Measurements from ENCODE around the gene HSPBP1. TPM values are rescaled to one million over a fixed set of nuclear protein-coding genes. Genes with fewer than 3 reads are reported as not detected.

Gene HSPBP1
- total RNA-seq, 1 experiment from 2014 or later, result 63.0 TPM

- H3K9me2 ChIP-seq (ENCODE audit: insufficient read depth), result no peaks in the 10 kb centered on the region
- no peak overlapping the region for H2AFZ ChIP-seq (ENCODE audit: low read depth, low read length, poor library complexity, severe bottlenecking)
- ATAC-seq (no peak), DNase-seq (ENCODE audit: low read depth, low spot score) (no peak)
- H3K79me2 ChIP-seq (ENCODE audit: insufficient read depth, low read length), result peaks cover 20% of the 10 kb centered on the region
- no peaks in the 10 kb centered on the region for H3K27me3 ChIP-seq (ENCODE audit: insufficient read depth, low read length)
- TF ChIP-seq POLR2AphosphoS5 (IDR thresholded peaks at IDR 0.05; ENCODE audit: low read depth, low read length) (no peak), CBX3 (IDR thresholded peaks at IDR 0.05; ENCODE audit: low read depth) (no peak), EGR1 (IDR thresholded peaks at IDR 0.05; ENCODE audit: low read depth) (no peak), SIN3A (IDR thresholded peaks at IDR 0.05; ENCODE audit: low read depth) (no peak), RAD21 (IDR thresholded peaks at IDR 0.05; ENCODE audit: low read depth) (no peak), SRF (IDR thresholded peaks at IDR 0.05; ENCODE audit: low read depth) (no peak), EZH2 (IDR thresholded peaks at IDR 0.05) (no peak), POLR2A (IDR thresholded peaks at IDR 0.05; ENCODE audit: borderline replicate concordance, extremely low read depth, insufficient read depth, insufficient read length) (no peak), ZNF274 (IDR thresholded peaks at IDR 0.05; ENCODE audit: low read depth, low read length) (no peak), ZBTB33 (IDR thresholded peaks at IDR 0.05; ENCODE audit: extremely low read depth, insufficient replicate concordance, low read length) (no peak), ZFX (IDR thresholded peaks at IDR 0.05) (no peak), REST (IDR thresholded peaks at IDR 0.05; ENCODE audit: low read depth) (no peak), EZH2phosphoT487 (IDR thresholded peaks at IDR 0.05; ENCODE audit: borderline replicate concordance) (no peak), SP1 (IDR thresholded peaks at IDR 0.05; ENCODE audit: low read depth) (no peak), ELF1 (IDR thresholded peaks at IDR 0.05; ENCODE audit: borderline replicate concordance, low read depth) (no peak)
- ChIA-PET RAD21 (ENCODE audit: low non-redundant PET in 1 of 2, low total read pairs in 2 of 2, uncharacterized antibody in 2 of 2, unreplicated experiment in 2 of 2) (no interaction called here), POLR2A (no interaction called here), CTCF (no interaction called here)
- H3K4me3 ChIP-seq (replicated peaks in 1 of 2; ENCODE audit: low read depth in 1 of 2, low read length in 2 of 2), result no peak overlapping the region
- no peaks in the 10 kb centered on the region for H4K20me1 ChIP-seq (ENCODE audit: insufficient read depth)
- peaks cover 39 to 44% of the 10 kb centered on the region in 2 experiments for H3K36me3 ChIP-seq (ENCODE audit: control insufficient read depth in 1 of 2, insufficient read depth in 2 of 2, low read length in 2 of 2)
- no peak overlapping the region for H3K27ac ChIP-seq (ENCODE audit: low read depth, low read length)
- no peak overlapping the region for H3K9ac ChIP-seq (ENCODE audit: low read length)
- BruUV-seq (replicated peaks), result no TSS peak
- intact Hi-C loops (cut with micrococcal nuclease), result no loop called here
- H3K4me1 ChIP-seq (ENCODE audit: control insufficient read depth in 1 of 2, insufficient read depth in 2 of 2, low read length in 2 of 2), result no peaks in the 10 kb centered on the region
- H3K9me3 ChIP-seq (ENCODE audit: control insufficient read depth in 1 of 2, insufficient read depth in 1 of 2, low read depth in 1 of 2, low read length in 2 of 2), result no peaks in the 10 kb centered on the region
- H3K4me2 ChIP-seq (ENCODE audit: low read length), result no peak overlapping the region
These were observed 37.4 kb downstream of the HSPBP1 start for GRCh38 chr19:55242517-55242916.
